Hepatocyte (in vitro differentiated cells): ENCODE data around the gene MARCHF9.

ENCODE experiments used
- CTCF ChIP-seq: fragments of 200-600 bp; sonication (generic); IDR thresholded peaks from 2 replicates; pipeline ENCODE4 v1.5.1; 2016; ENCODE audit warnings: antibody characterized with exemption, mild to moderate bottlenecking; ENCODE audit not compliant: poor library complexity
- EZH2 ChIP-seq: fragments of 200-600 bp; sonication (generic); IDR thresholded peaks from 2 replicates; pipeline ENCODE4 v1.6.1; 2016; ENCODE audit warnings: antibody characterized with exemption, mild to moderate bottlenecking, borderline replicate concordance
- EZH2phosphoT487 ChIP-seq: fragments of 200-600 bp; sonication (generic); IDR thresholded peaks from one replicate; pipeline ENCODE4 v1.6.1; 2018; ENCODE audit warnings: antibody characterized with exemption, mild to moderate bottlenecking, low read depth, moderate library complexity; ENCODE audit not compliant: unreplicated experiment, severe bottlenecking

GRCh38 chr12:57719777-57720605 is 34.9 kb upstream of the MARCHF9 start:
- TF ChIP-seq CTCF (no peak), EZH2phosphoT487 (no peak), EZH2 (no peak)
